ENCODE results near the gene IGFBP2. TPM values are rescaled to one million over a fixed set of nuclear protein-coding genes. Genes with fewer than 3 reads are reported as not detected.

The IGFBP2 gene
- total RNA-seq, 1 donor from 2014 or later: 263 TPM

DNA sequence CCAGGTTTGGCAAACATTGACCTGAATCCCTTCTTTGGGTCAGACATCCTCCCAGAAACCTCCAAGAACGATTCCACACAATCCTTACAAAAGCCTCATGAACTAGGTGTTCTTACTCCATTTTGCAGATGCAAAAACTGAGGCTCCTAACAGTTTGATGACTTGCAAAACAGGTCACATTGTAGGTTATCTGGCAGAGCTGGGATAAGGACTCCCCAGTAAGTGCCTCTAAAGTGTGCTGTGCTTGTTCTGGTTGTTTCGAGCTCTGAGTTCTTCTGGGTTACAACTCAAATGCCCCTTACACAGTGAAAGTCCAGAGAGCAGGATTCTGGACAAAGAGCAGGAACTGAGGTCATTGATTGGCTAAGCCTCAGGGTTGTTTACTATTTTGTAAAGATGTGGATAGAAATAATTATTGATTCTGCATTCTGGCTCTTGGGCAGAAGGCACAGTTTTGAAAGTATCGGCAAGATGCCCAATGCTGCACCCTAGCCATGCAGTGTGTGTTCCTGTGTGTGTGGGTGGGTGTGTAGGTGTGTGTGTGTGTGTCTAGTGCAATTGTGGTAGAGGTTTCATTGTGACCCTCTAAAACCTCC lies 17.0 kb upstream of the IGFBP2 start:
- DNase-seq: no peak

DNA sequence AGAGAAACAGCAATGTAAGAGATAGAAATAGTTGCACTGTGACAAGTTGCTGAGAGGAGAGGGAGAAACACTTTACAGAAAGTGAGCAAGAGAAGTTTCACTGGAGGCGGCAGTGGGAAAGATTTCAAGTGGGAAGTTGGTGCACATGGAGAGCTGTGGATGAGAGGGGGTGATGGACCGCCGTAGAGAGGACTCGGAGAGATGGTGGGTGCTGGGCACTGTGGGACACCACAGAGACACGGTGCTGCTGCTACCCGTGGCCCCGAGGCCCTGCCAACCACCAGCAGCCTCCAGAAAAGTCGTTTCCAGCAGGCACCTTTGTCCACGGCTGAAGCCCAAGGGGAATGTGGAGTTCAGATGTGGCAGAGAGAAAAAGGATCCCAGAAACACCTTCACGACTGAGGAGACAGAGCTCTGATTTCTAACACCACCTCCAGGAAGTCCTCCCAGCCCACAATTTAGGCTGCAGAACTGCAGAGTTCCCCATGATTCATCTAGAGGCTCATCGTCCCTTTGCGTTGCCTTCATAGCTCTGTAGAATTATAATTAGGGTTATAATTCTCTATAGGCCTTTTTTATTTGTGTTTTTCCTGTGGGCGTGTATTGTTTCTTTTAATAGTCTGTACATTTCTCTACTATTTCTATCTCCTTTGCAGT lies 15.9 kb upstream of the IGFBP2 start:
- no peak for DNase-seq

DNA sequence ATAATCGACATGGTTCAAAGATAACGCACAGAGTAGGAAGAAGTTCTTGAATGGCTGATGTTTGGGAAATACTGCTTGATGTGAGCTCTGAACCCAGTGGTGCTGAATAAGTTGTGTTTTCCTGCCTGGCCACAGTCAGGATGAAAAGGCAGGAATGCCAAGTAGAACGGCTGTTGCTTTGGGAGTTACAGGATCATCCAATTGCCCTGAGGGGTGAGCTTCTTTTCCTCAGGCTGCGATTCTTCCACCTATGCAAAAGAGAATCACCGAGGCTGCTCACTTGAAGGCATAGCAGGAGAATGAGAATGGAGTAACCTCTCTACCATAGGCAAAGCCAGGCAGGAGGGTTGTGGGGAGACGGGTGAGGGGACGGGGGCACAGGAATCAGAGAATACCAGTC lies 14.4 kb upstream of the IGFBP2 start:
- DNase-seq: no peak

DNA sequence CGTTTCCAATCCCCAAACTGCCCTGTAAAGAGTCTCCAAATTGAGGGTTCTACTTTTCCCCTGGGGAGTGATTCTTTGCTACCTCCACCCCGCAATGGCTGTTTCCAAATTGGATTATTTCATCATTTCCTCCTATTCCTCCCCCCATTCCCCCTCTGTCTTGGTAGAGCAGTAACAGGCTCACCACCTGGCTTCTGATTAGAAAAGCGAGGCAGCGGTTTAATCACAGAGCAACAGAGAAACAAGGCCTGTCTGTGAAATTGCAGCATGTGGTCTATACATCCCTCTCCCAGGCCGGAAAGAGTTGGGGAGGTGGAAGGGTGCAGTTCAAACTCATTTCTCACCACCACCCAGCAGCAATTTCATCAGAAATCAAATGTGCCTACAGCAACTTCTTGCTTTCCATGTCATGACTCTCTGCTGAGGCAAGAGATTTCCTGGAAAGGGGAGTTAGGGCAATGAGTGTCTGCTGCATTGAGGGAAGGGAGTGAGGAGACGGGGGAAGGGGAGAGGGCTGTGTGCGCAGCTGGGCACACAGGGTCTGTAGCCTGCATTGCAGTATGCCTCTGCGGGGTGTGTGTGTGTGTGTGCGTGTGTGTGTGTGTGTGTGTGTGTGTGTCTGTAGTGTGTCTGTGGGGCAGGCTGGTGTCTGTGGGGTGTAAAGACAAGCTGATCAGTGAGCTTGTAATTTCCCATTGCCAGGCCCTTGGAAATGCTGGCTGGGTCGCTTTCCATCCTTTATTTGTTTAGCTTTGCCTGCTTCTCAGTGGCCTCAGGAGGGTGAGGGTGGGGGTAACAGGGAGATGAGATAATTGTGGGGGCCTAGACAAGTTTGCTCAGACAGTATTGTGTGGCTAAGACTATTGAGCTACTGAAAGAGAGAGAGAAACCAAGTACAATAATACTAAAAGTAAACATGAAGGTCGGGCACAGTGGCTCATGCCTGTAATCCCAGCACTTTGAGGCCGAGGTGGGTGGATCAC lies 13.5 kb upstream of the IGFBP2 start:
- DNase-seq: no peak

DNA sequence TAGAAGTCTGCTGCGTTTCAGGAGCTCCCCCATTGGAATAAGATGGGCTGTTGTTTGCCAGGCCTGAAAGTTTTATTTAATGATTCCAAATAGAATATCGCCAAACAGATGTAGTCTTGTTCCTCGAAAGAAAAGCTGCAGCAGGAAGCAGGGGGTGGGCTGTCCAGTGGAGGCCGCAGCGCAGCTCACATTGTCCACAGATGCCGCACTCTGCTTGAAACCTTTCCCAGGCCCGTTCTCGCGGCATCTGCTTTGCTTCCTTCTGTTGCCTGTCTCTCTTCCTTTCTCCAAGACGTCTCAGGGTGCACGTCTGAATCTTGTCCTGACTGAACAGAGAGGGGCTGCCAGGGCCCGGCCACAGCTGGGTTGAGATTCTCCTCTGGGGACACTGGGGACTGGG lies 12.4 kb upstream of the IGFBP2 start:
- DNase-seq: no peak

DNA sequence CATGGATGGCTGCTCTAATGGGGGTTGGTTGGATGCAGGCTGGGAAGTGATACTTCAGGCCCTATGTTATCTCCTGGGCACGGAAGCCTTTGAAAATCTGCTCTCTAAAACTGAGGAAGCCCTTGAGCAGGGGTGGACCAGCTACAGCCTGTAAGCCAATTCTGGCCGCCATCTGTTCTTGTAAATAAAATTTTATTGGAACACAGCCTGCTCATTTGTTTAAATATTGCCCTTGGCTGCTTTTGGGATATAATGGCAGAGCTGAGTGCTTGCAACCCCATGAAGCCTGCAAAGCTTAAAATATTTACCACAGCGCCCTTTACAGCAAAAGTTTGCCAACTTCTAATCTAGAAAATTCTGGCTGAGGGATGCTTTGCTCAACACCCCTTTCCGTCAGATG lies 11.9 kb upstream of the IGFBP2 start:
- no peak for DNase-seq

DNA sequence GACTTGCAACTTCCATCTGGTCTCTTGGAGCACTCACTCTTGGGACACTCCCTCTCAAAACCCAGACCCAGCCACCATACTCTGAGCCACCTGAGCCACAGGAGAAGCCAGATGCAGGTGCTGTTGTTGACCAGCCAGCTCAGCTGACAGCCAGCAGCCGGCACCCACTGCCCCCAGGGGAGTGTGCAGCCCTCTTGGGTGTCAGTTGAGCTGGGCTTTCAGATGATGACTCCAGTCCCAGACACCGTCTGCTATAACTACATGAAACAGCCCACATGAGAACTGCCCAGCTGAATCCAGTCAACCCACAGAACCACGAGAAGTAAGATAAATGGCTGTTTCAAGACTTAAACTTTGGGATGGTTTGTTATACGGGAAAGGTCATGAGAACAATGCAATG lies 10.7 kb upstream of the IGFBP2 start:
- DNase-seq: no peak

DNA sequence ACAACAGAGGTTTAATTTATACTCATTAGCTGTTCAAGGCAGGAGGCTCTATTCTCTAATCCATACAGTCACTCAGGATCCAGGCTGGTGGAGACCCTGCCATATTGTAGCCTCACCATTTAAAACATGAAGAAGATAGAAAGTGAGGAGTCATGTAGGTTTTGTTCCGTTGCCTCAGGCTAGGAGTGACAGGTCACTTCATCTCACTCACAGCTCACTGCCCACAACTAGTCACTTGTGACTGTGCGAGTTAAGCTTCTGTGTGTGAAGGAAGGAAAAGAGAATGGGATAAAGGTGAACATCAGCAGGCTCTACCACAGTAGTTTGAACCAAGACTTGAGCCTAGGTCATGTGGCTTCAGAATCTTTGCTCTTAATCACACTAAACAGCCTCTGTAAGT lies 9.0 kb upstream of the IGFBP2 start:
- DNase-seq: no peak

DNA sequence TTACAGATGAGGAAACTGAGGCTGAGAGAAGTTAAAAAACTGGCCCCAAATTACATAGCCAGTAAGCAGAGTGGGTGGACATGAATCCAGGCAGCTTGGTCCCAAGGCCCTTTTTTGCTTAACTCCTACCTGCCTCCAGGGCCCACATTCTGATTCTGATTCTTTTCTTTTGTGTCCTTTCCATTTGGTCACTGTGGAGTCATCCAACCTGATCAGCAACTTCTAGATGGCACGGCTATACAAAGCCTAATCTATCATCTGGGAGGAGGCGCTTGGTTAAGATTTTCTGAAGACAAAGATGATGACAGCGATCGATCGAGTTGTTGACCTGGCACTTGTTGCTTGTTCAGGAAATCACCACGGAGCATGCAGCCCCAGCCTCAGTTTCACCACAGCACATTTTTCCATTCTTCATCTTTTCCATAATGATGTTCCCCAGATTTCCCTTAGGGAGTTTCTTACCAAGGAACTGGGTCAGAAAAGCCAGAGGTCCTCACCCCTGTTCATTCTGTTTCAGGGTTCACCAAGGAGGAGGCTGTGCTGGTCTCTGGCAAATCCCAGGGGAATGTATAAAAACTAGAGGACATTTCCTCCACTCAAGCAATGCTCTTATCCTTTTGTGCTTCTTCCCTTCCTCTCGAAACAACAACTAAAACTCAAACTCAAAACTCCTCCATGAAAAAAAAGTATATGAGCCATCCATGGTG lies 6.9 kb upstream of the IGFBP2 start:
- no peak for DNase-seq

DNA sequence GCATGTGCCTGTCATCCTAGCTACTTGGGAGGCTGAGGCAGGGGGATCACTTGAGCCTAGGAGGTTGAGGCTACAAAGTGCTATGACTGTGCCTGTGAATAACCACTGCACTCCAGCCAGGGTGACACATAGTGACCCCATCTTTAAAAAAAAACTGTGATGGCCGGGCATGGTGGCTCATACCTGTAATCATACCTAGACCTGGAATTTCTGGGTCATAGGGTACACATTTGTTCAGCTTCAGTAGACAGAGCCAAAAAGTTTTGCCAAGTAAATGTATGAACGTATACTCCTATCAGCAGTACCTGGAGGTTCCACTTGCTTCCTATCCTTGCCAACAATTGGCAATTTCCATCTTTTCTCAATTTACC lies 6.4 kb upstream of the IGFBP2 start:
- no peak for DNase-seq

DNA sequence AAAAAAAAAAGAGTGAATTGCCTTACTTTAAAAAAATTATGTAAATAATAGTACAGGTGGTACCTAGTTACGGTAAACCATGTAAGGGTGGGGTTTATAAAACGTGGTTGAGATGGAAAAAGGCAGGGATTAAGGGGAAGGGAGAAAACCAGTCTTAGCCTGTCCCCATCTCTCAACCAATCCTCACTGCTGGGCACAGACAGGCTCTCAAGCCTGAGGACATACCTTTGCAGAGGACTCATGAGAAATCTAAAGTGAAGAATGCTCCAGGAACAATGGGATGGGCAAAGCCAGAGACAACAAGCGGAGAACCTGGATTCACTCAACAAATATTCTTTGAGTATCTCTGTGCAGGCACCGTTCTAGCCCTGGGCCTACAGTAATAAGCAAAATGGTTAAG lies 3.4 kb upstream of the IGFBP2 start:
- DNase-seq: no peak

DNA sequence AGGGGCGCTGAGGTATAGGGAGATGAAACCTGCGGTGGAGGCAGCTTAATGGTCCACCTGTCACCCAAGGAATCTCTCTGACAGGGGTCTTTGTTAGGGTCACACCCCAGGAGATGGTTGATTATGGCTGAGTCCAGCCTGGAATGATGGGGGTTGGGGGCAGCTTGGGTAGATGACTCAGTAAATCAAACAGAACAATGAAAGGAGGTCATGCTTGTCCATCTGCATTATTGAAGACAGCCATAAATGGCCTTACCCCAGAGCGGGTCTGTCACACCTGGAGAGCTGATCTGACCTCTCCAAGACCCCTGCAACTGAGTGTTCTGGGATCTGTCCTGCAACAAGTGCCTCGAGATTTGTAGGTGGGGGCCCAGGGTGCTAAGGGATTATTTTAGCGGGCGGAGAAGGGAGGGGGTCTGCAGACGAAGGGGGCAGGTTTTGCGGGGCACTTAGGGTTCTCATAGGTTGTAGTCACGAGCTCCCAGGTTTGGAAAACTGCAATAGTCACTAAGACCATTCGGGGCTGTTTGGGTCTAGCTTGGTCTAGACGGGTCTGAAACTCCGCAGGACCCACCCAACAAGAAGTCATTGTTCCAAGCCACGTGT lies 771 bp upstream of the IGFBP2 start:
- no peak for DNase-seq

DNA sequence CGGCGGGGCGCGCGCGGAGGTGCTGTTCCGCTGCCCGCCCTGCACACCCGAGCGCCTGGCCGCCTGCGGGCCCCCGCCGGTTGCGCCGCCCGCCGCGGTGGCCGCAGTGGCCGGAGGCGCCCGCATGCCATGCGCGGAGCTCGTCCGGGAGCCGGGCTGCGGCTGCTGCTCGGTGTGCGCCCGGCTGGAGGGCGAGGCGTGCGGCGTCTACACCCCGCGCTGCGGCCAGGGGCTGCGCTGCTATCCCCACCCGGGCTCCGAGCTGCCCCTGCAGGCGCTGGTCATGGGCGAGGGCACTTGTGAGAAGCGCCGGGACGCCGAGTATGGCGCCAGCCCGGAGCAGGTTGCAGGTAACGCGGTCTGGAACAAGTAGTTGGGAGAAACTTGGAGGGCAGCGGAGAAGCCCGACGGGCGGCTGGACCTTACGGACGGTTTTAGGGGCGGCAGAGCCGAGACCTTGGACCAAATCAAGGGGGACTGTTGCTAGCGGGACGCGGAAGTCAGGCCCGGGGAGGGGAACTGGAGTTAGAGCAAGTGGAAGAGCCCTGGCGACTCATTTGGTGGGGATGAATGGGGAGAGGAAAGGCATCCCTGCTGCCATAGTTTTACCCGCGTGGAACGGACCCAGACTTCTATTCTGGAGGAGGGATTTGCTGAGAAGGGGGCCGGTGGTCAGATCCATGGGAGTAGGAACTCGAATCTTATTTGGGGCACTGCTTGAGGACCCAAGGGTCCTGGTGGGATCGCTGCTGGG lies 573 bp downstream of the IGFBP2 start:
- peak; percentile 59 for DNase-seq

DNA sequence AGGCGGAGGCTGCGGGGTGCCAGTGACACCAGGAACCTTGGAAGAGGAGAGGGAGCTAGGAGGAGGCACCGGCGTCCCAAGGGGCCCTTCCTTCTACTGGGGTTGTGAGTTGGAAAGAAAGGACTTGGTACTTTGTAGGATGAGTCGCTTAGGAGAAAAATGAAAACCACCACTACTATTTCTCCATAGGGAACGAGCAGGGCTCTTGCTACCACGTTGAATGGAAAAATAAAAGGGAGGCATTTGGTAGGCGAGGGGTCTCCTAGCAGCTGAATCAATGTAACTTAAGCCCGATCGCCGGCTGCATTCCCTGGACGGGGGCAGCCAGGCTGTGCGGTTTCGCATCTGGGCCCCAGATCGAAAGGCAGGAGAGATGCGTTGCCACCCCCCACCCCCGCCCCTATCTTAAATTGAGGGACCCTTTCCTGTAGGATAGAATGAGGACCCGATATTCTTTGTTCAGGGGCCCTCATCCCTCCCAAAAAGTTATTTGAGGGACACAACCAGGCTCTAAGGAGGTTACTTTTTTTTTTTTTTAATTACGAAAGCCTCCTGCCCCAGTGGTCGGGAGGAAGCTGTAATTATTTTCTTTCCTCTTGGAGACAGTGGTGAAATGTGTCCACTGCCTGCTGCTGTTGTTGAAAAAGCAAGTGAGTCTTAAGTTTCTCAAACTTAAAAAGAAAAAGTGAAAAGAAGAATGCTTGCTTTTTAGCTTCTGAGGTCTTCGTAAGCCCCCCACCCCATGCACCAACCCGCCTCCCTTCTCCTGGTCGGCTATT lies 1.3 kb downstream of the IGFBP2 start:
- peak; percentile 26 for DNase-seq

DNA sequence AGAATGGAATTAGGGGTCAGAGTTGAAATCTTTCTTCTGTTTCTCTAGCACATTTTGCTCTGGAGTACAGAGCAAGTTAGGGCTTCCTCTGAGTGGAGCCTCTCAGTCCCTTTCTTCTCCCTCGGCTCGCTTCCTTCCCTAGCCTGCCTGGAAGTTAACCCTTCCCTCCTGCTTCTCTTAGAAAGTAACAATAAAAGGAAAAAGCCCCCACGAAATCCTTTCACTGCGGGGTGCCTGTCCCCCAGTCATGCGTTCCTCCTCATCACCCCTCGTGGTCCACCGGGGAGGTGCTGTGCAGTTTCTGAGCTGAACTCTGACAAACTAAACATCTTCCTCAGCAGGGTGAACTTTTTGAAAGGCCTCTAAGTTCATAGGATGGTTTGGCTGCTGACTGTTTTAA lies 2.0 kb downstream of the IGFBP2 start:
- no peak for DNase-seq

DNA sequence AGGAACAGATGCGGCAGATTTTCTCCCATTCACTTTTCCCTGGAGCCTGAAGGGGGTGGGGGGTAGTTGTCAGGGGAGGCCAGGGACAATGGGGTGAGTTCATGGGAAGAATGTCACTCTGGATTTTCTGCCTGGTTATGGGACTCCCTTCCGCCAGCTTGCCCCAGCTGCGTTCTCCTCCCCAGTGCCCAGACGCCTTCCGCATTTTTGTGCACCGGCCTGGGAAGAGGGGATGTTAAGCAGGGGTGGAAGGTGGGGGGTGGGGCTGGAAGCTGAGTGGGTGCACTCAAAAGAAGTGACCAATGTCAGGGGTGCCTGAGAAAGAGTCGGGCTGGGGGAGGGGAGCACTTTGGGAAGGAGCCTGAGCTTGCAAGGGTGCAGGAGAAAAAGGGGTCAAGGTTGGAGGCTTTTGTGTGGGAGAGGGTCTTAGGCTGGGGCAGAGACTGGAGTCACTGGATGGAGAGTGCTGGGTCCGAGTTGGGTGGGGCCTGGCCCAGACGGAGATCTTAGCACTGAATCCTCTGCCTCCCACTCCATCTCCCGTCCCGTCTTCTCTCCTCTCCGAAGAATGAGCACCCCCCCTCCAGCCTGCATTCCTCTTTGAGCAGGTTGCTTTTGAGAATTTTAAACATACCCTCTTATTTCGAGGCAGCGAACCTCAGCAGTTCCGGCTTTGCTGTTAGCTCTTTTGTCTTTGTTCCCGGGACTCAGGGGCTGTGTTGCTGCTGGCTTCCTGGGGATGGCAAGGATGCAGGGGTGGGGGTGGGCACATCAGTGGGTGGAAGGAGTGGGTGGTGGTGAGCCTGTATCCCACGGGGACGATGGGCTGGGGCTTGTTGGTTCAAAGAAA lies 2.7 kb downstream of the IGFBP2 start:
- DNase-seq: no peak

DNA sequence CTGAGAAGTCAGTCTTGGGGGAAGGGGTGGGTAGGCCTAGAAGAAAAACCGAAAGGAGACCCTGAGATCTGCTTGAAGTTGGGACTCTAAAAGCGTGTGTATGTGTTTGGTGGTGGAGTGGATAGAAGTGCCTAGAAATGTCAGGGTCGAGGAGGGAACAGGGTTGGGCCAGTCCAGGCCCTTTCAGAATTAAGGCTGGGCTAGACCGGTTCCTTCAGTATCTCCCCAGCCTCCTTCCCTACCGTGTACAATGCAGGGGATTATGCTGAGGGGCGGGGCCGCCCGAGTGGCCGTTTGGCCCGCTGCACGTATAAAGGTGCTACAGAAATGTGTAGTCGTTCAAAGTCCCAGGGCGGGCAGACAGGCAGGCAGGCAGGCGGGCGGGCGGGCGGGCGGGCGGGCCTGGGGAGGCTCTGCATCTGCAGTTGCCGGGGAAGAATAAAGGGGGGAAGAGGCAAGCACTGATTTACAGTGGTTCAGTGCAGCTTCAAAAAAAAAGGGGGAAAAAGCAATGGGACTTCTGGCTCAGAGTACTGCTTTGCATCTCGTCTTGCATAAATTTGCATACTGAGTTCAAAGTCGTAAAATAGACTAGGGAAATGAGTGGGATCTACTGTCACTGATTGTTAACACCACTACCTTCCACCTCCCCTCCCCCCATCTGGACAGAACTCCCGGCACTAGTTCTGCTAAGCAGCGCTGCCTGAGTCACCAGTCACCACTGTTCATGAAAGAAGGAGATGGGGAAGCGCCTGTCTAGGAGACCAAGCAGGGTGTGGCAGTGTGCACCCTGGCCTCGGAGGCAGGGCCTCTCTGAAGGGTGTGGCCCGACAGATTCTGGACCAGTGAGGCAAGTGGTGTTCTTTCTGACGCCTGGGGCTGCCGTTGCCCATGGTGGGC lies 3.6 kb downstream of the IGFBP2 start:
- peak; percentile 54 for DNase-seq

DNA sequence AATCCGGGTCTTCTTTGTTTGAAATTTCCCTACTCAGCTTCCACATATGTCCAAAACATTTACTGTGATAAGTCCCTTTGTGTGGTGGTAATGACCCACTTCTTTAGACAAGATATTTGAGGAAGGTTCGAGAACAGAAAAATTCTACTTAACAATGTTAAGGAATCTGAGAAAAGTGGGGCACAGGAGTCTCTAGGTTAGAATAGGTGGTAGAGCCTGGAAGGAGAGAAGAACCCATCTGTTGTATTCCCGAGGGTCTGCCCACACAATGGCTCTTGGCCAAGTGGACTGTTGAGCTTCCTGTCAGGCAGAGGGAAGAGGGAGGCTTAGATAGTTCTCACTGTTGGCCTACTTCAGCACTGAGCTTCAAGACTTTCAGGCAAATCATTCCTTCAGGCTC lies 4.3 kb downstream of the IGFBP2 start:
- DNase-seq: no peak
